ENCODE measurements around the gene ALG11. TPM values are rescaled to one million over a fixed set of nuclear protein-coding genes. Genes with fewer than 3 reads are reported as not detected.

ALG11 gene
- total RNA-seq, 1 donor from 2014 or later: 46.4 TPM

DNA sequence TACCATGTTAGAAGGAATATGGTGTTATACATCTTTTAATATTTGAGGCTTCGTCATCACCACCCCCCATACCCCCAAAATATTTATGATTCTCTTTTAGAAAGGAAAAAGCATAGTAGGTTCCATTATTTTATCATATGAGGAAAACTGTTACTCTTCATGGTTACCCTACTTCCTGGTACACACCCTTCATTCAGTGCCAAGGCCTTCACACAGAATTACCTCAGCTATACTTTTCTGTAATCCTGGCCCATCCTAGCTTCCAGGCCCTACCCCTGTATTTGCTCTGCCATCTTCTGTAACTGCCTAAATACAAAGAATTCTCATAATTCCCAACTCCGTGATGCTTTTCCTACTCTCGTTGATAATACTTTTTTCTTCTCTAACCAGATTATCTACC is 8.0 kb downstream of the ALG11 start:
- TF ChIP-seq CTCF (IDR thresholded peaks at IDR 0.05; ENCODE audit: partially characterized antibody, unreplicated experiment): no peak
- Mint-ChIP-seq H3K4me3 (ENCODE audit: unreplicated experiment) (no peak overlapping the region), H3K9me3 (ENCODE audit: unreplicated experiment) (no peaks in the 10 kb centered on the region), H3K27ac (ENCODE audit: unreplicated experiment) (no peak overlapping the region), H3K4me1 (ENCODE audit: low read depth, unreplicated experiment) (no peaks in the 10 kb centered on the region), H3K36me3 (ENCODE audit: unreplicated experiment) (peaks cover 12% of the 10 kb centered on the region), H3K27me3 (ENCODE audit: unreplicated experiment) (no peaks in the 10 kb centered on the region)
- DNase-seq: no peak

DNA sequence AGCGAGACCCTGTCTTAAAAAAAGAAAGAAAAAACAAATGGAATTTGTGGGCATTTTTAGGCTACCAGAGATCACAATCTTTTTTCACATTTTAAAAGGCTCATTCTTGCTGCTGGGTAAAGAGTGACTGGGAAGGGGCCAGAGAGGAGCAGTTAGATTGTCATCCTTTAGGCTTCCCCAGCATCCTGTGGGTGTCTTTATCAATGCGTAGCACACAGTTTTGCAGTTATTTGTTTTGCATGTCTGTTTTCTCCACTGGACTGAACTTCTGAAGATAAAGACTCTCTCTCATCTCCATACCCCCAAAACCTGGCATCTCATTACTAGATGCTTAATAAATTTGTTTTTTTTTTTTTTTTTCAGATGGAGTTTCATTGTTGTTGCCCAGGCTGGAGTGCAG is 10.2 kb downstream of the ALG11 start:
- Mint-ChIP-seq H3K27me3 (ENCODE audit: unreplicated experiment) (peaks cover 1% of the 10 kb centered on the region), H3K27ac (ENCODE audit: unreplicated experiment) (no peak overlapping the region), H3K36me3 (ENCODE audit: unreplicated experiment) (peaks cover 26% of the 10 kb centered on the region), H3K4me3 (ENCODE audit: unreplicated experiment) (no peak overlapping the region), H3K4me1 (ENCODE audit: low read depth, unreplicated experiment) (no peaks in the 10 kb centered on the region), H3K9me3 (ENCODE audit: unreplicated experiment) (peaks cover 4% of the 10 kb centered on the region)
- DNase-seq: no peak
- no peak for TF ChIP-seq CTCF (IDR thresholded peaks at IDR 0.05; ENCODE audit: partially characterized antibody, unreplicated experiment)

GRCh38 chr13:52024481-52024880 is 12.3 kb downstream of the ALG11 start, which contains the start of gene UTP14C:
TSS of gene UTP14C (plus strand) at chr13:52024691. CDS start at chr13:52028805, 4,114 bp downstream.
- Mint-ChIP-seq H3K36me3 (ENCODE audit: unreplicated experiment) (peaks cover 43% of the 10 kb centered on the region), H3K27ac (ENCODE audit: unreplicated experiment) (no peak within 1 kb of the TSS), H3K4me1 (ENCODE audit: low read depth, unreplicated experiment) (no peaks in the 10 kb centered on the region), H3K9me3 (ENCODE audit: unreplicated experiment) (peaks cover 15% of the 10 kb centered on the region), H3K4me3 (ENCODE audit: unreplicated experiment) (no peak within 1 kb of the TSS), H3K27me3 (ENCODE audit: unreplicated experiment) (peaks cover 3% of the 10 kb centered on the region)
- TF ChIP-seq CTCF (IDR thresholded peaks at IDR 0.05; ENCODE audit: partially characterized antibody, unreplicated experiment): no peak
- no peak for DNase-seq

DNA sequence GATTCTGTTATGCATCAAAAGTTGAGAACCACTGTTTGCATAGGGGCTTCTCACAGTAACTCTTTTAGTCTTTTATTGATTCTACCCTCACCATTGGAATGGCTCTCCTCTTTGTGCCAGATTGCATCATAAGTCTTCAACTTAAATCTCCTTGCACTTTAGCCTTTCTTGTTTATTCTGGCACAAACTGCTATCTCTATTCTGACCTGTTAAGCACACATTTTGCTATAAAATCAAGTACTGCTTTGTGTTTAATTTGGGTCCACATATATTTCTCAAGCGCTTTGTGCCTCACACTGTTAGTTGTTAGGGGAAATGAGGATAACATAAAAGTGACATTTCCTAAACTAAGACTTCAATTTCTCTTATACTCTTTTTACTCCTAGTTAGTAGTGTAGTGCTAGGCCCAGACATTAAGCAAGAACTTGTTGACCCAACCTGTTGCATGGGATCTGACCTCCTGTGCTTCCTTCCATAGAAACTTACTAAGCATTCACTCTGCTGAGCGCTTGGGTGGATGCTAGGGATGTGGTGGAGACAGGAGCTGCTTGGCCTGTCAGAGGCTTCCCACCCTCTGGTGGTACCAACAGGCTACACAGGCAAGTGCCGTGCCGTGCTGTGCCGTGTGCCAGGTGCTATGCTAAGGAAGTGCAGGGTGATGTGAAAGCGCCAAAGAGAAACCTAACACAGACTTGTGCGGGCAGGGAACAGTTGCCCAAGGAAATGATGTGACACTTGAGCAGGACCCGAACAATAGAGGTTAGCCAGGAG is 13.5 kb downstream of the ALG11 start:
- Mint-ChIP-seq H3K4me3 (ENCODE audit: unreplicated experiment) (no peak overlapping the region), H3K27me3 (ENCODE audit: unreplicated experiment) (peaks cover 3% of the 10 kb centered on the region), H3K36me3 (ENCODE audit: unreplicated experiment) (peaks cover 55% of the 10 kb centered on the region), H3K9me3 (ENCODE audit: unreplicated experiment) (peaks cover 18% of the 10 kb centered on the region), H3K27ac (ENCODE audit: unreplicated experiment) (no peak overlapping the region), H3K4me1 (ENCODE audit: low read depth, unreplicated experiment) (no peaks in the 10 kb centered on the region)
- no peak for DNase-seq
- no peak for TF ChIP-seq CTCF (IDR thresholded peaks at IDR 0.05; ENCODE audit: partially characterized antibody, unreplicated experiment)

- no peak for TF ChIP-seq CTCF (IDR thresholded peaks at IDR 0.05; ENCODE audit: partially characterized antibody, unreplicated experiment)
- Mint-ChIP-seq H3K36me3 (ENCODE audit: unreplicated experiment) (peaks cover 55% of the 10 kb centered on the region), H3K4me1 (ENCODE audit: low read depth, unreplicated experiment) (no peaks in the 10 kb centered on the region), H3K27me3 (ENCODE audit: unreplicated experiment) (peaks cover 3% of the 10 kb centered on the region), H3K27ac (ENCODE audit: unreplicated experiment) (no peak overlapping the region), H3K9me3 (ENCODE audit: unreplicated experiment) (peaks cover 18% of the 10 kb centered on the region), H3K4me3 (ENCODE audit: unreplicated experiment) (no peak overlapping the region)
- DNase-seq: no peak
These were observed 14.0 kb downstream of the ALG11 start for GRCh38 chr13:52026246-52026626.

Measured in glutamatergic neuron (in vitro differentiated cells).